RKO (cell line): Measurements from ENCODE around the gene GM2A.
"Not testable (repeated sequence)": the region's sequence is repeated elsewhere in the genome, so short reads cannot be mapped to it uniquely, and the experiment has no call there.

Experiments
- DNase-seq: peaks from one replicate; pipeline ENCODE4 v3.0.0-alpha.2; 2016; ENCODE audit warnings: low spot score

The GM2A gene

DNA sequence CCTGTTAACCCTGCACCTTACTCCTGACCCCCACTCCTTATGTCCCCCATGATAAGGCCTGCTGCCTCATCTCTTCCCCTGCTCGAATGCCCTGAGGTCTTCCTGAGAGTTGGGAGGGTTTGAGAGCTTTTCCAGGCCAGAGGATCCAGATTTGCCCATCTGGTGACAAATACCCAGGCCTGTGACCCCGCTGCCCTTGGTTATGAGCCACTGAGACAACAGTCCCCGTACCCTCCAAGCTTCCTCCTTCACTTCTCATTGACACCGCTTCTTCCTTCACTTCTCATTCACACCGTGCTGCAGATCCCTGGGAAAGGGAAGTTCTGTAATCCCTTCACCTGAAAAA is 593 bp downstream of the GM2A start:
- DNase-seq = no peak

DNA sequence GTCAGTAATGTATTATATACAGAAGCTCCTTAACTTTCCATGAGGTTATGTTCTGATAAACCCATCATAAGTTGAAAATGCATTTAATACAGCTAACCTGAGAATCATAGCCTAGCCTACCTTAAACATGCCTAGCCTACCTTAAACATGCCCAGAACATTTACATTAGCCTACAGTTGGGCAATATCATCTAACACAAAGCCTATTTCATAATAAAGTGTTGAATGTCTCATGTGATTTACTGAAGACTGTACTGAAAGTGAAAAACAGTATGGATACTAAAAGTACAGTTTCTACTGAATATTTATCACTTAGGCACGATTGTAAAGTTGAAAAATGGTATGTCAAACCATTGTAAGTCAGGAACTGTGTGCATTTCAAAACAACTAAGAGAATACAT is 1.6 kb downstream of the GM2A start:
- no peak for DNase-seq

DNA sequence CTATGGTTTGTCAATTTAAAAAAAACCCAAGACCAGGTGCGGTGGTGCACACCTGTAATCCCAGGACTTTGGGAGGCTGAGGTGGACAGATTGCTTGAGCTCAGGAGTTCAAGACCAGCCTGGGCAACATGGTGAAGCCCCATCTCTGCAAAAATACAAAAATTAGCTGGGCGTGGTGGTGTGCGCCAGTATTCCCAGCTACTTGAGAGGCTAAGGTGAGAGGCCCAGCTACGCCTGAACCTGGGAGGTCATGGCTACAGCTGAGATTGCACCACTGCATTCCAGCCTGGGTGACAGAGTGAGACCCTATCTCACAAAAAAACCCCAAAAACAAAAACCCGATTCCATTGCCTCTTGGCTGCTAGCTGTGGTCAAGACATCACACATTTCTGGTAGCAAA is 2.0 kb downstream of the GM2A start:
- not testable (repeated sequence) for DNase-seq

DNA sequence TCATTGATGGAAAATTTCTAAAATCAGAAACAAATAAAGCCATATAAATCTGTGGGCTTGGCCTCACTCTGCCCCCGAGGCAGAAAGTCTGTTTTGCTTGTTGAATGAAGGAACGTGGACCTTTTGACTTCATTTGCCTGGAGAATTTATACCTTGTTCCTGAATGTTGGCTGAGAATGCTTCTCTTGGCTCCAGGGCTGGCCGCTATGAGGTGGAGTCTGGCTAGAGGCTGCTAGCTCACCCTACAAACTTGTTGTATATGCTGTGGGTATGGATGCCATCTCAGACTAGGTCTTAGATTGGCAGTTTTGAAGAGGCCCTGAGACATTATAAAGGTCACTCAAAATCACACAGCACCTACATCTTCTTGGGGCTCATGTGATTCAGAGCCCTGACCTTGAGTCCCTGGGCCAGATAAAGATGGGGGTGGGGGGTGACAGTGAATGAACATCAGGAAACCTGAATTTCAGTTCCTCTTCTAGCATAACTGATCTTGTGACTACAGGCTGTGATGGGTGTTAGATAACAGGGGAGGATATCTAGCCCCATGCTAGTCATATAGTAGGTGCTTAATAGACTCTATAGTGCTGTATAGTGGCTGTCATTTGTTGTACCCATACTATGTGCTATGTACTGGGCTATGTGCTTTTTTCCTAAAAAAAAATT is 2.8 kb downstream of the GM2A start:
- DNase-seq = no peak

DNA sequence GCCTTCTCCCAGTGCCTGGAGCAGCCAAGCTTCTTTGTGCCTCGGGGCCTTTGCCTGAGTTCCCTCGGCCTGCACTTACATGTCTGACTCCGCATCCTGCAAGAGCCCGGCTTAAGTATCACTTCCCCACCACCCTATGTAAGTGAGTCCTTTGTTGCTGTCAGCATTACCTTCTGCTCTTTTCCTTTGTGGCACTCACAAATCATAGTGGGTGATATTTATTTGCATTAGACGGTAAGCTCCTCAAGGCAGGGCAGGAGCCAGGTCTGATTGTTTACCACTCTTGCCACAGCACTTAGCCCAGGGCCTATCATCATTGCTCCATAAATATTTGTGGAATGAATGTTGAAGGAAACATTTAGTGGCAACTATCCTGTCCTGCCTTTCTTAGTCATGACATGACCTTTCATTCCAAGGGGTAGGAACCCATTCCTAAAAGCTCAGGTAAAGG is 4.8 kb downstream of the GM2A start:
- DNase-seq = no peak

DNA sequence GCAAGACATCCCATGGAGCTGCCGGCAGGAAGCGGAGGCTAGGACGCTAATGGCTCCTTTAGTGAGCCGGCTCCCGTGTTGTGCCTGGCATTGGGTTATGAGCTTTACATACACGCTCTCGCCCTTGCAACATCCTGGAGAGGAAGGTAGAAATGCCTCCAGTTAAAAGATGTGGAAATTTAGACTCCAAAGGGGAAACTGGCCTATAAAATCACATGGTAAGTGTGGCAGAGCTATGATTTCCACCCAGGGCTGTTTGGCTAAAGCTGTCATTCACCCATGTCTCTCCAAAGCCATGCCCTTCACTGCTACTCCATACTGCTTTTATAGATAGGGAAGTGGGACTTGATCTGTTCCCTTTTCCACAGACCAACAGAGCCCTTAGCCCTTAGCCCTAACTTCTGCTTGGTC is 5.2 kb downstream of the GM2A start:
- DNase-seq = no peak

DNA sequence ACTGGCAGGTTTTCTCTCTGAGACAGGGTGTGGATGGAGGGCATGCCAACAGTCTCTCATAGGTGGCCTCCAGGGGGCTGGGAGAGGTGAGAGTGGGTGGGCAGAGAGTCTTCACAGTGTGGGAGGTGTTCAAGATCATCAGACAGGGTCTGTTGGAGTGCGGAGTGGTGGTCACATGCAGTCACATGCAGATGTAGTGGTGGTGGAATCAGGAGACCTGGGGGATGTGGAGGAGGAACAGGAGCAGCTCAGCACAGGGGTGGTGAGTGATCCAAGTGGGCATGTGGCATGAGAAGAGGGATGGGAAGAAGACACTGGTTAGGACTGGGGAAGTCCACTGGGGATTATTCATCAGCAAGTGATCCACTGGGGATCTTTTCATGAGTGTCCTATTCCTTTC is 5.8 kb downstream of the GM2A start:
- no peak for DNase-seq

DNA sequence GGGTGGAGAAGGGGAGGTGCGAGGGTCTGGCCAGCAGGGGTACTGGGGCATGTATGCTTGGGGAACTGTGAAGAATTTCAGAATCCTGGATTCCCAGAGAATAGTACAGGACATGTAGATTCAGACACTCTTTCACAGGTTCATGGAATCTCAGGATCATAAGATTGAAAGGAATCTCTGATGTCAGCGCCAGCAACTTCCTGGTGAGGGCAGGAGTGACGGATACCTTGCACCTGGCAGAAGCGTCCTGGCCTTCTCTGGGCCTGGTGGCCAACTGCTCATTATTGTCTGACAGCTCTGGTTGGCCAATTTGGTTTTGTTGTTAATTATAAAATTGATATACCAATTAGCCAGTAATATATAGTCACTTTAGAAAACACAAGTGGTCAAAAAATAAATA is 6.9 kb downstream of the GM2A start:
- no peak for DNase-seq

DNA sequence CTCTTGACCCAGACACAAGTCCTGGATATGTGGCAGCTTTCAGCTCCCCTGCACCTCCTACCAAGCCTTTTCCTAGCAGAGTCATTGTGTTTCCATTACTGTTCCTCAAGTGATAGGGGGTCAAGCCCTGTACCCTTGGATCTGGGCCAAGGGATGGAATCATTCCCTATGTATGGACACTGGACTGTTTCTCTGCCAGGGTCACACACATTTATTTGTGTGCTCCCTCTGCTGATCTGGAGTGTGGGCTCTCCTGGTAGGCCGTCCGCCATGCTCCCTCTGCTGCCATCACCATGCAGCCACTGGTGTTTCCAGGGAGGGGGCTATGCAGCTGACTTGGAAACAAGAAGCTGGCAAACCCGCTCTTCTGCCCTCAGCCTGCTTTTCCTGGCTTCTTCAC is 9.5 kb downstream of the GM2A start:
- no peak for DNase-seq

DNA sequence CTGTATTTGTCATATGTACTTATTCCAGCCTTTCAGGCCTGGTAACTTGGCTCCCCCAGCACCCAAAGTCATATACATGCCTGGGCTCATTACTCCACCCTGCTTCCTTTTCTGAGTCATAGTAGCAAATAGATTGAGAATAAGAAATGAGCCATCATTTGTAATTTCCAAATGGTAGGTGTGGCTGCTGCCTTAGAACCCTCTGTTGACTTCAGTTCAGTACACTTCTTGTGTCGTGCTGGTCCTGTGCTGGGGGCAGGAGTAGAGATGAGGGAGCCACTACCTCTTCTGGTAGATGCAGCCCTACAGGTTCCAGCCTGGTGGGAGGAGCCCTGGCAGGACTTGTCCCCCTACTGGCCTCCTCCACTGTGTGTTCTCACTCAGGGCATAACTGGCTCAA is 11.1 kb downstream of the GM2A start:
- DNase-seq = peak; percentile 43

DNA sequence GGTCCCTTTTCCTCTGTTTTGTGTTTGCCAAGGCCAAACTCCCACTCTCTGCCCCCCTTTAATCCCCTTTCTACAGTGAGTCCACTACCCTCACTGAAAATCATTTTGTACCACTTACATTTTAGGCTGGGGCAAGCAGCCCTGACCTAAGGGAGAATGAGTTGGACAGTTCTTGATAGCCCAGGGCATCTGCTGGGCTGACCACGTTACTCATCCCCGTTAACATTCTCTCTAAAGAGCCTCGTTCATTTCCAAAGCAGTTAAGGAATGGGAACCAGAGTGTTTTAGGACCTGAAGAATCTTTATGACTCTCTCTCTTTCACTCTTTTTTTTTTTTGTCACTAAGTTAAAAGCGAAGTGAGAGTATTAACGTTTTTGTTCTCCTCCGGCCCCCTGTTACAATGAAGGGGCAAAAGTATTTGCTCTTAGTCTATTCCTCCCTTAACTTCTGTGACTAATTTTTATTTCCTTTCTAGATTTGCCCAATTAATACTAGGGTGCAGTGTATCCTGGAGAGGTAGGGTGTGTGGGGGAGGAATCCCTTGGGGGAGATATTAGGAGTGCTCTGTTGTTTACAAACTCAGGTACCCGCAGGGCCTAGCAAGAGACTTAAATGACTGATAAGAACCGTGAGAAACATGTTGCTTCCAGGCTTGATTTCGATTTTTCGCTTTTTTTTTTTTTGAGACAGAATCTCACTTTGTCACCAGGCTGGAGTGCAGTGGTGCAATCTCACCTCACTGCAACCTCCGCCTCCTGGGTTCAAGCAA is 14.7 kb downstream of the GM2A start:
- DNase-seq = no peak

DNA sequence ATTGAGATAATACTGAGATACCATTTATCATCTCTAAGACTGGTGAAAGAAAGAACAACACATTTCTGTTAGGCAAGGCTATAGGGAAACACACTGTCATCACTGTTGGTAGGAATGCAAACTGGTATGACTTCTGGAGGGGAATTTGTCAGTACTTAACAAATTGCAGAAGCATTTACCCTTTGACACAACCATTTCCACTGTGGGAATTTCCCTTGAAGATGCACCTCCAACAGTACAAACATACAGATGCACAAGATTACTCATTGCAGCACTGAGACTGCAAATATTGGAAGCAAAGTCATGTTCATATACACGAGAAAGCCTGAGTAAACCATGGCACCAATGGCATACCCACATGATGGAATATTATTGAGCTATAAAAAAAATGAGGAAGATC is 17.6 kb downstream of the GM2A start:
- DNase-seq = no peak

DNA sequence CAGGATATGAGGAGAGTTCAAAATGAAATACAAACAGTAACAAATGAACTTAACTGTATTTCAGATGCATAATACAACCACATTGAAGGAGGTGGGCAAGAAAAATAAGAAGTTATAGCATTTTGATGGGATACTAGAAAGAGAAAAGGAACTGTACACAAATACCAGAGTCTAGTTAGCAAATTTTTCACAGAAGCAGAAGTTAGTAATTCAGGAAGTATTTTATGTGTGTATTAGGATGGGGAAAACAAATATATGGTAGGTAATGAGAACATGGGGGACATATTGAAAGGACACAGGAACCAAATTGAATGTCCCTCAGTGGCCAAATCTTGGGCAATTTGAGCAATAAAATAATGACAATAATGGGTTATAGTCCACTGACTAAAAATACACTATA is 18.4 kb downstream of the GM2A start:
- no peak for DNase-seq

DNA sequence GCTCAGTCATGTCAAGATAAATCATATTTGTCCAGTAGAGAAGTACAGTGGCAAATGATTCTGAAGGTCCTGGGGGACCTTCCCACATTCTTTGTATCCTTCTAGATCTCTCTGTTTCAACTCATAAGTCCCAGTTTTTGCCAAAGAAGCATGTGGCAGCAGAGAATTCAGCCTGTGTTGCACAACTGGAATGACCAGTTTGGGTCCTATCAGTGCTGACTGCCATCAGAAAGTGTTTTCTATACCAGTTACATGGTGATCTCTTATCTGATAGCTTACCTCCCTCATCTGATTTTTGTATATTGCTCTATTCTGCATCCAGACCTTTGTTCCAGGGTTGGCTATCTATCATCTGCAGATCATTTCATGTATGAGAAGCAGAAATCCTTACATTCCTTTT is 21.7 kb downstream of the GM2A start:
- no peak for DNase-seq

DNA sequence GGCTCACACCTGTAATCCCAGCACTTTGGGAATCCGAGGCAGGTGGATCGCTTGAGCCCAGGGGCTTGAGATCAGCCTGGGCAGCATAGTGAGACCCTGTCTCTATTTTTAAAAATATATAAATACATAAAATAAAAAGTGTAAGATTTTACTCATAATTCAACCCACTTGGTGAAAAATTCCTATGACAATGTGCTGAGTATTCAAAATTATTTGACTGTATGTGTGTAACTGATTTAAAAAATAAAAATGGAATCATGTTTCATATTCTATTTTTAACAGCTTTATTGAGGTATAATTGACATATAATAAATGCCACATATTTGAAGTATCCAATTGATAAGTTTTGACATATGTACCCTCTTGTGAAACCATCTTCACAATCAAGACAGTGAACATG is 22.8 kb downstream of the GM2A start:
- DNase-seq = no peak

DNA sequence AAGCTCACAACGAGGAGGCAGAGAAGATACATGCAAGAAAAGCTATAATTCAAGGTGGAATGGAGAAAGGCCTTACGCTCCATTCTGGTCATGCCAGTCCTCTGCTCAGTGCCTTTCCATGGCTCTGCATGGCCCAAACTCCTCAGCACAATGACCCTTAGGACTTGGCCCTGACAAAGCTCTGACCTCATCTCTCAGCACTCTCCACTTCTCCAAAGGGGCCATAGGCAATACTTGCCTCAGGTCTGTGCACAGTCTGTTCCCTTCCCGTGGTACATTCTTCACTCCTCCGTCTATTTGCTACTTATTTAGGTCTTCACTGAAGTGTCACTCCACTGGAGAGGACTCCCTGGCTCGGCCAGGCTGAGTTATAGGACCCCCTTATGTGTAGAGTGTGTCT is 25.9 kb downstream of the GM2A start:
- DNase-seq = no peak

DNA sequence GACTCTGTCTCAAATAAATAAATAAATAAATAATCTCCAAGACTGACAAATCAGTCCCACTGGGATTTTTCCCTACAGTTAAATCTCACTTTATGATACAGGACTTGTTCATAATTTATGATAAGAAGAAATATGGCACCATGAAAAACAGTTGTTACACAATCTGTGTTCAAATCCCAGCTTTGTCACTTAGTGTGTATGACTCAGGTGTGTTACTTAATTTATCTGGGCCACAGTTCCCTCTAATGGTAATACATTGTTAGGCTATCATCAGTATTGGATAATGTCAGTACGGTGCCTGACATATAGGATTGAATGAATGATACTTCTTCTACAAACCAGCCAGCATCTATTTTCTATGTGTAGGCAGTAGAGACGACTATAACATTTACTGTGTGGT is 27.5 kb downstream of the GM2A start:
- DNase-seq = no peak

DNA sequence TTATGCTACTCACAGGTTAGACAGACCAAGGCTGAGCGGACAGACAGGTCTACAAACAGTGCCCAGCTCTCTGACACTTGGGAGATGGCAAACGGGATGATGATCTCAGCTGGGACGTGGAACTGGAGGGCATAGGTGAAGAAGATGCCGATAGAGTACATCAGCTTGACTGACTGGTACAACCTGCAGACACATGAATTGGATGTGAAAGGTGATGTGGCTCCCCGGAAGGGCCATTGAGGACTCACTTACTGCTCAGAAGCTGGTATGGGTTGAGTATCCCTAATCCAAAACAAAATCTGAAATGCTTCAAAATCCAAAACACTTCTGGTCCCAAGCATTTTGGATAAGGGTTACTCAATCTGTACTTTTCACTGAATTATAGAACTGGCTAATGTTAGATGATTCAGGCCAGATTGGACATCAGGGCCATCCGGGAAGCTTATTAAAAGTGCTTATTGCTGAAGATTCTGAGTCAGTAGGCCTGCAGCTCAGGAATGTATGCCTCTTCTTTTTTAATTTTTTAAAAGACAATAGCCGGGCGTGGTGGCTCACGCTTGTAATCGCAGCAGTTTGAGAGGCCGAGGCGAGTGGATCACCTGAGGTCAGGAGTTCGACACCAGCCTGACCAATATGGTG is 28.1 kb downstream of the GM2A start:
- no peak for DNase-seq

DNA sequence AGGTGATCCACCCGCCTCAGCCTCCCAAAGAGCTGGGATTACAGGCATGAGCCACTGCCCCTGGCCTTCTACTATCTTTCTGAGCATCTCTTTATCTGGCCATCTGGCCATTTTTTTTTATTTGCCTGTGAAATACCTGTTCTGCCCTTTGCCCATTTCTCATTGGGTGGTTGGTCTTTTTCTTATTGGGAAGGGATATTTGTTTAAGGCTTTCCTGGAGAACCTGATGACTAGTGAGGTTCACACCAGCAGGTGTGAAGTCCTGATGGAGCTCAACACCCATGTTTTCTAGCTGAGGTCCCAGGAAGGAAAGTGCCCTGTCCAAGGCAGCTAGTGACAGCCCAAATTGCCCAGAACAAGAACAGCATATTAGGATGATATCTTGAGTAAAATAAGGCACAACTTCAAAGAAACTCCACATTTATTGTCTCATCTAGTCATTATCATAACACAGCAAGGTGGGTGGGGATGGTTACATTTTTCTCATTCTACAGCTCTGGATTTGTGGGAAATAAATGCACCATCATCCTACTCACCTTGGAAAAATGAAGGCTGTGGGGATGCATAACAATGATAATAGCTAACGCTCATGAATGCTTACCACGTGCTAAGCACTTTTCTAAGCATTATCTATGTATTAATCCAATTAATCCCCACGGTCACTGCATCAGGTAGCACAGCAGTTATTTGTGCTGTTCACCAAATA is 30.3 kb downstream of the GM2A start:
- no peak for DNase-seq

DNA sequence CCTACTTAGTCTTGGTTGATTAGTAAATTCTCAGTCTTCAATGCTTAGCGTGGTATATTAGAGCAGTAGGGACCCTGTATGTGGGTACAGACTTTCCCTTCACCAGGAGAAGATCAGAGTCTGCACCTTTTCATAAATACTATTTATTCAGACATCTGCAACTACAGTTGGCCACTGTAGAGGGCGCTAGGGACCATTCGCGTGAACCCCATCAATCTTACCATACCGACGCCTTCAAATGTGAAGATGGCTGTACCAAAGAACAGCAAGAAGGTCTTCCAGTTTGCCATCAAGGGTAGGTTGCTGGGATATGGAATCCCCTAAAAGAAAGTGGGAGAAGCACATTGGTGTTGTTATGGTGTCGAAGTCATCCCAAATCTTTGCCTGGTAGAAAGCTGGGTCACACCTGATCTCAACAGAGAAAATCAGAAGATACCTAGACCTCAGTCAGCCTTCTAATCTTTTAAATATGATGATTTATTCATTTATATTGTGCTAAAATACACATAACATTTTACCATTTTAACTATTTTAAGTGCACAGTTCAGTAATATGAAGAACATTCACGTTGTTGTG is 31.5 kb downstream of the GM2A start:
- DNase-seq = no peak

DNA sequence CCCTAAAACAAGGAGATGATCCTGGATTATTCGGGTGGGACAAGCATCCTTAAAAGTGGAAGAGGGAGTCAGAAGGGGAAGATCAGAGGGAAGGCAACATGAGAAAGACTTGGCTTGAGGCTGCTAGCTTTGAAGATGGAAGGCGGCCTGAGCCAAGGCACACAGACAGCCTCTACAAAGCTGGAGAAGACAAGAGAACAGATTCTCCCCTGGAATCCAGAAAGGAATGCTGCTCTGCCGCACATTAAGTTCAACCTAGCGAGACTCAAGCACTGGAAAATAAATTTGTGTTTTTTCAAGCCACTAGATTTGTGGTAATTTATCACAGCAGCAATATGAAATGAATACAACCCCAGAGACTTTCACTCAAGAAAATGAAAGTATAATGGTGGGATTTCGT is 32.7 kb downstream of the GM2A start:
- DNase-seq = no peak

DNA sequence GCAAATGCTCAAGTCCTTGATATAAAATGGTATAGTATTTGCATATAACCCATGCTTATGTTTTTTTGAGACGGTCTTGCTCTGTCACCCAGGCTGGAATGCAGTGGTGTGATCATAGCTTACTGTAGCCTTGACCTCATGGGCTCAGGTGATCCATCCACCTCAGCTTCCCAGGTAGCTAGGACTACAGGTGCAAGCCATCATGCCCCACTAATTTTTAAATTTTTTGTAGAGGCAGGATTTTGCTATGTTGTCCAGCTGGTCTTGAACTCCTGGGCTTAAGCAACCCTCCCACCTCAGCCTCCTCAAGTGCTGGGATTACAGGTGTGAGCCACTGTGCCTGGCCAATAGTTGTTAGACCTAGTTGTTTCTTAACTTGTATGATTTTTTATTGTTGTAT is 33.3 kb downstream of the GM2A start:
- no peak for DNase-seq

DNA sequence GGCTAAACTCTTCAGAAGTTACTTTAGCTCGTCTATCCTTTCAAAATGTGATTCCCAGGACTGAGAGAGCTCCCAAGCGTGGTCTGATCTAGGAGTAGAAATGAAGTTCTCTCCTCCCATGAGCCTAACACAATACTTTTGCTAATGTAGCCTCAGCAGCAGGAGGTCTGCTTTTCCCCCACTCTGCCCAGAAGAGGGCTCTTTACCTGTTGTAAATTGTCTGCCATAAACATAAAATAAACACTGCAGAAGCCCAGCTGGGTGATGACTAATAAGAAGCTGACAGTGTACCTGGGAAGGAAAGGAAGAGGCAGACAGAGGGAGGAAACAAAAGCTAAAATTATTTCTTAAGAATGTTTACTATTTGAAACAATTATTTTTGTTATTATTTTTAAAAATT is 35.2 kb downstream of the GM2A start:
- DNase-seq = no peak
